Astrocyte (in vitro differentiated cells and primary cell): Measurements from ENCODE around the gene FRMD8. TPM values are rescaled to one million over a fixed set of nuclear protein-coding genes. Genes with fewer than 3 reads are reported as not detected.

Source experiments
- DNase-seq: peaks from one replicate; pipeline ENCODE4 v3.0.0-alpha.2; 2010; ENCODE audit warnings: low read depth
- FAIRE-seq: peaks from 2 replicates; lab custom pipeline; 2011; peaks lifted over from hg19 to GRCh38; lab: Jason Lieb, UNC
- H2AFZ ChIP-seq: 2 replicates; pipeline ENCODE4 v1.6.0; 2012; ENCODE audit warnings: low read depth, low read length, inconsistent platforms
- H3K27ac ChIP-seq: 2 replicates; pipeline ENCODE4 v1.5.1; 2011; ENCODE audit warnings: low read depth, low read length, inconsistent platforms
- H3K27me3 ChIP-seq: 2 replicates; pipeline ENCODE4 v1.6.0; 2011; ENCODE audit warnings: low read length, inconsistent platforms; ENCODE audit not compliant: insufficient read depth
- H3K36me3 ChIP-seq: 2 replicates; pipeline ENCODE4 v1.5.1; 2011; ENCODE audit warnings: low read length, inconsistent platforms; ENCODE audit not compliant: insufficient read depth
- H3K4me1 ChIP-seq: 2 replicates; pipeline ENCODE4 v1.5.1; 2011; ENCODE audit warnings: low read length, inconsistent platforms; ENCODE audit not compliant: insufficient read depth
- H3K4me2 ChIP-seq: 2 replicates; pipeline ENCODE4 v1.6.0; 2012; ENCODE audit warnings: low read length, inconsistent platforms
- H3K4me3 ChIP-seq: 2 replicates; pipeline ENCODE4 v1.5.1; 2011; ENCODE audit warnings: low read depth, mild to moderate bottlenecking, low read length, inconsistent platforms; ENCODE audit not compliant: insufficient read depth
- H3K79me2 ChIP-seq: 2 replicates; pipeline ENCODE4 v1.6.0; 2012; ENCODE audit warnings: mild to moderate bottlenecking, low read length, inconsistent platforms; ENCODE audit not compliant: insufficient read depth
- H3K9ac ChIP-seq: 2 replicates; pipeline ENCODE4 v1.6.0; 2012; ENCODE audit warnings: mild to moderate bottlenecking, low read length, inconsistent platforms
- H3K9me3 ChIP-seq: 2 replicates; pipeline ENCODE4 v1.5.1; 2012; ENCODE audit warnings: low read depth, mild to moderate bottlenecking, low read length, inconsistent platforms; ENCODE audit not compliant: insufficient read depth
- H4K20me1 ChIP-seq: 2 replicates; pipeline ENCODE4 v1.6.0; 2012; ENCODE audit warnings: low read length, inconsistent platforms; ENCODE audit not compliant: insufficient read depth
- H3K27ac Mint-ChIP-seq: one replicate; pipeline ENCODE4 v1.8.0; 2021; ENCODE audit warnings: mild to moderate bottlenecking, mixed read lengths; ENCODE audit not compliant: unreplicated experiment
- H3K27me3 Mint-ChIP-seq: one replicate; pipeline ENCODE4 v1.8.0; 2021; ENCODE audit warnings: low read depth, mixed read lengths; ENCODE audit not compliant: unreplicated experiment
- H3K36me3 Mint-ChIP-seq: one replicate; pipeline ENCODE4 v1.8.0; 2021; ENCODE audit warnings: low read depth, mixed read lengths; ENCODE audit not compliant: unreplicated experiment
- H3K4me1 Mint-ChIP-seq: one replicate; pipeline ENCODE4 v1.8.0; 2021; ENCODE audit warnings: low read depth, mixed read lengths; ENCODE audit not compliant: unreplicated experiment
- H3K4me3 Mint-ChIP-seq: one replicate; pipeline ENCODE4 v1.8.0; 2021; ENCODE audit warnings: mild to moderate bottlenecking, moderate library complexity, mixed read lengths; ENCODE audit not compliant: unreplicated experiment
- H3K9me3 Mint-ChIP-seq: one replicate; pipeline ENCODE4 v1.8.0; 2021; ENCODE audit warnings: mild to moderate bottlenecking, mixed read lengths; ENCODE audit not compliant: unreplicated experiment
- CTCF ChIP-seq: IDR thresholded peaks from 2 replicates; pipeline ENCODE4 v1.5.1; 2011; ENCODE audit warnings: low read depth, mild to moderate bottlenecking, inconsistent platforms, low read length, moderate library complexity; ENCODE audit not compliant: insufficient read depth
- EZH2 ChIP-seq: IDR thresholded peaks from 2 replicates; pipeline ENCODE4 v1.6.1; 2012; ENCODE audit warnings: mild to moderate bottlenecking, low read length, inconsistent platforms; ENCODE audit not compliant: insufficient read depth
- total RNA-seq: library from RNA; stranded (reverse); gene quantifications from 2 replicates; pipeline ENCODE4 v1.2.1, GENCODE V29; 2021

Gene FRMD8
- total RNA-seq, 1 donor from 2014 or later = 61.2 TPM

GRCh38 chr11:65434667-65435410 is 48.4 kb downstream of the FRMD8 start:
- no peaks in the 10 kb centered on the region for H3K9me3 ChIP-seq
- peaks cover 53% of the 10 kb centered on the region for H3K36me3 ChIP-seq
- H3K4me3 ChIP-seq = no peak overlapping the region
- FAIRE-seq (no peak), DNase-seq (no peak)
- H3K27me3 ChIP-seq = no peaks in the 10 kb centered on the region
- H4K20me1 ChIP-seq = peaks cover 97% of the 10 kb centered on the region
- TF ChIP-seq CTCF = no peak
- no peak for TF ChIP-seq EZH2
- H3K4me3 Mint-ChIP-seq = peak overlapping the region; percentile 58
- peaks cover 17% of the 10 kb centered on the region for H3K4me1 ChIP-seq
- peaks cover 37% of the 10 kb centered on the region for H3K4me1 Mint-ChIP-seq
- no peak overlapping the region for H3K27ac ChIP-seq
- no peaks in the 10 kb centered on the region for H3K27me3 Mint-ChIP-seq
- peaks cover 97% of the 10 kb centered on the region for H3K79me2 ChIP-seq
- H3K9ac ChIP-seq = peak overlapping the region; percentile 48
- H2AFZ ChIP-seq = no peak overlapping the region
- H3K36me3 Mint-ChIP-seq = peaks cover 2% of the 10 kb centered on the region
- peak overlapping the region; percentile 39 for H3K4me2 ChIP-seq
- no peaks in the 10 kb centered on the region for H3K9me3 Mint-ChIP-seq
- peak overlapping the region; percentile 67 for H3K27ac Mint-ChIP-seq

- DNase-seq (no peak), FAIRE-seq (no peak)
- Histone ChIP-seq H3K79me2 (peaks cover 97% of the 10 kb centered on the region), H3K4me1 (peaks cover 14% of the 10 kb centered on the region), H3K4me2 (peak overlapping the region; percentile 30), H4K20me1 (peaks cover 97% of the 10 kb centered on the region), H3K9me3 (no peaks in the 10 kb centered on the region), H3K36me3 (peaks cover 53% of the 10 kb centered on the region), H2AFZ (no peak overlapping the region), H3K27me3 (no peaks in the 10 kb centered on the region), H3K9ac (peak overlapping the region; percentile 48), H3K4me3 (no peak overlapping the region), H3K27ac (peak overlapping the region; percentile 16)
- Mint-ChIP-seq H3K27me3 (no peaks in the 10 kb centered on the region), H3K9me3 (no peaks in the 10 kb centered on the region), H3K36me3 (peaks cover 4% of the 10 kb centered on the region), H3K4me3 (peak overlapping the region; percentile 54), H3K4me1 (peaks cover 32% of the 10 kb centered on the region), H3K27ac (peak overlapping the region; percentile 45)
- TF ChIP-seq CTCF (no peak), EZH2 (no peak)
Observed at GRCh38 chr11:65435411-65435931, 49.0 kb downstream of the FRMD8 start.

- Histone ChIP-seq H3K9me3 (no peaks in the 10 kb centered on the region), H3K27ac (peak overlapping the region; percentile 16), H2AFZ (no peak overlapping the region), H3K4me1 (peaks cover 14% of the 10 kb centered on the region), H3K27me3 (no peaks in the 10 kb centered on the region), H3K36me3 (peaks cover 53% of the 10 kb centered on the region), H3K79me2 (peaks cover 97% of the 10 kb centered on the region), H3K4me2 (peak overlapping the region; percentile 30), H4K20me1 (peaks cover 97% of the 10 kb centered on the region), H3K4me3 (no peak overlapping the region), H3K9ac (peak overlapping the region; percentile 48)
- H3K27ac Mint-ChIP-seq = no peak overlapping the region
- TF ChIP-seq CTCF (no peak), EZH2 (no peak)
- peaks cover 4% of the 10 kb centered on the region for H3K36me3 Mint-ChIP-seq
- no peak for FAIRE-seq
- no peak for DNase-seq
- peaks cover 30% of the 10 kb centered on the region for H3K4me1 Mint-ChIP-seq
- H3K27me3 Mint-ChIP-seq = no peaks in the 10 kb centered on the region
- H3K4me3 Mint-ChIP-seq = peak overlapping the region; percentile 66
- H3K9me3 Mint-ChIP-seq = no peaks in the 10 kb centered on the region
Observed at GRCh38 chr11:65435981-65436411, 49.6 kb downstream of the FRMD8 start.
